NCI-H460 (cell line): Measurements from ENCODE around the gene KCND3. TPM values are rescaled to one million over a fixed set of nuclear protein-coding genes. Genes with fewer than 3 reads are reported as not detected.
A peak's percentile ranks its signal among the peaks of the same experiment; 100 is the strongest.

Source experiments
- DNase-seq: peaks from one replicate; pipeline ENCODE4 v3.0.0-alpha.2; 2016; ENCODE audit warnings: low read depth; ENCODE audit errors: extremely low read depth
- total RNA-seq: library from RNA; depleted of rRNA; stranded (reverse); fragments of >200 nt; shearing (Covaris generic); gene quantifications from 2 replicates; pipeline ENCODE4 v1.2.3, GENCODE V29; 2014

Gene KCND3
- total RNA-seq, 1 experiment from 2014 or later: 0.10 TPM

- no peak for DNase-seq
These were observed 64.7 kb downstream of the KCND3 start for GRCh38 chr1:111924786-111925185.

- no peak for DNase-seq
These were observed 65.7 kb downstream of the KCND3 start for GRCh38 chr1:111923766-111924165.

GRCh38 chr1:111921948-111922347 is 67.5 kb downstream of the KCND3 start:
- no peak for DNase-seq

- DNase-seq: peak; percentile 43
These were observed 69.0 kb downstream of the KCND3 start for GRCh38 chr1:111920221-111921024.

- peak; percentile 18 for DNase-seq
These were observed 77.5 kb downstream of the KCND3 start for GRCh38 chr1:111911776-111912515.

GRCh38 chr1:111911061-111911460 is 78.4 kb downstream of the KCND3 start:
- no peak for DNase-seq

GRCh38 chr1:111909030-111909429 is 80.4 kb downstream of the KCND3 start:
- no peak for DNase-seq

GRCh38 chr1:111908011-111908621 is 81.4 kb downstream of the KCND3 start:
- DNase-seq: no peak

GRCh38 chr1:111907321-111907720 is 82.1 kb downstream of the KCND3 start:
- no peak for DNase-seq

GRCh38 chr1:111906816-111907215 is 82.7 kb downstream of the KCND3 start:
- no peak for DNase-seq

- DNase-seq: no peak
These were observed 83.4 kb downstream of the KCND3 start for GRCh38 chr1:111906111-111906510.

- DNase-seq: no peak
These were observed 84.8 kb downstream of the KCND3 start for GRCh38 chr1:111904478-111905218.

GRCh38 chr1:111903871-111904449 is 85.5 kb downstream of the KCND3 start:
- DNase-seq: no peak

GRCh38 chr1:111903148-111903870 is 86.2 kb downstream of the KCND3 start:
- no peak for DNase-seq

- no peak for DNase-seq
These were observed 94.0 kb downstream of the KCND3 start for GRCh38 chr1:111895469-111895868.

- DNase-seq: no peak
These were observed 94.5 kb downstream of the KCND3 start for GRCh38 chr1:111895017-111895416.

- no peak for DNase-seq
These were observed 95.0 kb downstream of the KCND3 start for GRCh38 chr1:111894497-111894896.

GRCh38 chr1:111891566-111891965 is 97.9 kb downstream of the KCND3 start:
- no peak for DNase-seq

- DNase-seq: no peak
These were observed 100.6 kb downstream of the KCND3 start for GRCh38 chr1:111888740-111889376.
